NT2/D1 (cell line): ENCODE results near the gene SMAD6.

Experiments used
- DNase-seq: peaks from one replicate; pipeline ENCODE4 v3.0.0-alpha.2; 2011; ENCODE audit warnings: low read depth, low spot score
- H3K27me3 ChIP-seq: 2 replicates; pipeline ENCODE4 v1.6.0; 2011; ENCODE audit warnings: mild to moderate bottlenecking; ENCODE audit not compliant: insufficient read length, insufficient read depth
- H3K36me3 ChIP-seq: 2 replicates; pipeline ENCODE4 v1.6.1; 2011; ENCODE audit warnings: mild to moderate bottlenecking, low read length, mixed read lengths; ENCODE audit not compliant: insufficient read depth, insufficient read length
- H3K4me1 ChIP-seq: 2 replicates; pipeline ENCODE4 v1.5.1; 2011; ENCODE audit not compliant: insufficient read depth, insufficient read length
- H3K4me3 ChIP-seq: 2 replicates; pipeline ENCODE4 v1.5.1; 2011; ENCODE audit warnings: low read depth; ENCODE audit not compliant: insufficient read length
- H3K9ac ChIP-seq: 2 replicates; pipeline ENCODE4 v1.6.0; 2011; ENCODE audit warnings: low read depth; ENCODE audit not compliant: insufficient read length
- H3K9me3 ChIP-seq: 2 replicates; pipeline ENCODE4 v1.5.1; 2011; ENCODE audit warnings: mild to moderate bottlenecking, low read length; ENCODE audit not compliant: insufficient read depth
- SUZ12 ChIP-seq: IDR thresholded peaks from 2 replicates; pipeline ENCODE4 v1.6.1; 2011; ENCODE audit not compliant: insufficient read length, insufficient read depth; ENCODE audit errors: extremely low read depth
- YY1 ChIP-seq: IDR thresholded peaks from 2 replicates; pipeline ENCODE4 v1.6.1; 2011; ENCODE audit not compliant: insufficient read length, insufficient read depth
- ZNF274 ChIP-seq: IDR thresholded peaks from 2 replicates; pipeline ENCODE4 v1.6.1; 2011; ENCODE audit warnings: mild to moderate bottlenecking, low read depth, low read length

SMAD6 gene

GRCh38 chr15:66800584-66801235, 98.7 kb downstream of the SMAD6 start:
- no peaks in the 10 kb centered on the region for H3K27me3 ChIP-seq
- H3K4me1 ChIP-seq, result peaks cover 32% of the 10 kb centered on the region
- H3K9ac ChIP-seq, result no peak overlapping the region
- no peak for DNase-seq
- H3K4me3 ChIP-seq, result no peak overlapping the region
- TF ChIP-seq ZNF274, result no peak
- TF ChIP-seq YY1, result no peak
- no peak for TF ChIP-seq SUZ12
- H3K36me3 ChIP-seq, result no peaks in the 10 kb centered on the region
- H3K9me3 ChIP-seq, result no peaks in the 10 kb centered on the region

GRCh38 chr15:66801266-66801665, 99.2 kb downstream of the SMAD6 start:
- Histone ChIP-seq H3K4me3 (no peak overlapping the region), H3K36me3 (no peaks in the 10 kb centered on the region), H3K4me1 (peaks cover 32% of the 10 kb centered on the region), H3K9ac (no peak overlapping the region), H3K27me3 (no peaks in the 10 kb centered on the region), H3K9me3 (no peaks in the 10 kb centered on the region)
- TF ChIP-seq SUZ12 (no peak), ZNF274 (no peak), YY1 (no peak)
- no peak for DNase-seq

GRCh38 chr15:66802025-66803001, 100.3 kb downstream of the SMAD6 start:
- Histone ChIP-seq H3K9ac (no peak overlapping the region), H3K36me3 (no peaks in the 10 kb centered on the region), H3K9me3 (no peaks in the 10 kb centered on the region), H3K4me3 (no peak overlapping the region), H3K4me1 (peaks cover 32% of the 10 kb centered on the region), H3K27me3 (no peaks in the 10 kb centered on the region)
- no peak for DNase-seq
- TF ChIP-seq SUZ12 (no peak), YY1 (no peak), ZNF274 (no peak)

- Histone ChIP-seq H3K4me1 (peaks cover 32% of the 10 kb centered on the region), H3K4me3 (no peak overlapping the region), H3K9me3 (no peaks in the 10 kb centered on the region), H3K27me3 (no peaks in the 10 kb centered on the region), H3K9ac (peak overlapping the region; percentile 59), H3K36me3 (no peaks in the 10 kb centered on the region)
- peak; percentile 70 for DNase-seq
- TF ChIP-seq SUZ12 (no peak), YY1 (no peak), ZNF274 (no peak)
Measured at GRCh38 chr15:66803182-66803729, 101.2 kb downstream of the SMAD6 start.

- Histone ChIP-seq H3K9me3 (no peaks in the 10 kb centered on the region), H3K27me3 (no peaks in the 10 kb centered on the region), H3K4me3 (no peak overlapping the region), H3K4me1 (peaks cover 28% of the 10 kb centered on the region), H3K9ac (peak overlapping the region; percentile 59), H3K36me3 (no peaks in the 10 kb centered on the region)
- no peak for TF ChIP-seq ZNF274
- no peak for TF ChIP-seq SUZ12
- TF ChIP-seq YY1, result no peak
- DNase-seq, result no peak
Measured at GRCh38 chr15:66803749-66804148, 101.7 kb downstream of the SMAD6 start.

GRCh38 chr15:66805202-66805885, 103.3 kb downstream of the SMAD6 start:
- no peak for DNase-seq
- H3K9me3 ChIP-seq, result no peaks in the 10 kb centered on the region
- TF ChIP-seq ZNF274, result no peak
- TF ChIP-seq SUZ12, result no peak
- no peak for TF ChIP-seq YY1
- no peaks in the 10 kb centered on the region for H3K36me3 ChIP-seq
- H3K27me3 ChIP-seq, result no peaks in the 10 kb centered on the region
- H3K9ac ChIP-seq, result no peak overlapping the region
- no peak overlapping the region for H3K4me3 ChIP-seq
- H3K4me1 ChIP-seq, result peaks cover 28% of the 10 kb centered on the region
